Measurements from ENCODE around the gene B3GALT6.

Gene B3GALT6

DNA sequence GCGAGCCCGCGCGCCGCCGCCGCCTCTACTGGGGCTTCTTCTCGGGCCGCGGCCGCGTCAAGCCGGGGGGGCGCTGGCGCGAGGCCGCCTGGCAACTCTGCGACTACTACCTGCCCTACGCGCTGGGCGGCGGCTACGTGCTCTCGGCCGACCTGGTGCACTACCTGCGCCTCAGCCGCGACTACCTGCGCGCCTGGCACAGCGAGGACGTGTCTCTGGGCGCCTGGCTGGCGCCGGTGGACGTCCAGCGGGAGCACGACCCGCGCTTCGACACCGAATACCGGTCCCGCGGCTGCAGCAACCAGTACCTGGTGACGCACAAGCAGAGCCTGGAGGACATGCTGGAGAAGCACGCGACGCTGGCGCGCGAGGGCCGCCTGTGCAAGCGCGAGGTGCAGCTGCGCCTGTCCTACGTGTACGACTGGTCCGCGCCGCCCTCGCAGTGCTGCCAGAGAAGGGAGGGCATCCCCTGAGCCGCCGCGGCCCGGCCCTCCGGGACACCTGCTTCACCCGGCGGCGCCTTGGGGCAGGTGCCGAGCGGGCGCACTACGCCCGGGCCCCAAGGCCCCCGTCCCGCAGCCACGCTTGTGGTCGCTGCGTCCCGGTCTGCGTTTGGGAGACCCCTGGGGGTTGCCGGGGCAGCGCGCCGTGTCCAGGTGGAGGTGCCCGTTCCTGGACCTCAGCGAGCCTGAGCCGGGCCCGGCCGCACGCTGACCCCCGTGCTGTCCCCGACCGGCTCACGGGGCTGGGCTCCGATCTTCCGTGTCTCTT, 944 bp downstream of the B3GALT6 start:
- no peak for DNase-seq

DNA sequence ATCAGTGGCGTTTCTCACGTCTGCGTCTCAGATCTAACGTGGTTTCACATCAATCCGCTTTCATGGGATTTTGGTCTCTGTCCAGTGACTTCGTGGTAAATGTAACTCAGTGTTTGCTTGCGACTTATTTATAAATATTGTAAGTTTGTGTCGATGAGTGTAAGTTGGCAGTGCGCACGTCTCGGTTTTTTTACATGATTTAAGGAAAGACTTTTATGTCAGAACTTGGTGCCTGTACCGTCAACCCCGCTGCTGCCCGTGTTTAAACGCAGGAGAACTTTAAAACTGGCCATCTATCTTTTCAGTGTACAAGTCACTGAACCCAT, 1.5 kb downstream of the B3GALT6 start:
- no peak for DNase-seq

DNA sequence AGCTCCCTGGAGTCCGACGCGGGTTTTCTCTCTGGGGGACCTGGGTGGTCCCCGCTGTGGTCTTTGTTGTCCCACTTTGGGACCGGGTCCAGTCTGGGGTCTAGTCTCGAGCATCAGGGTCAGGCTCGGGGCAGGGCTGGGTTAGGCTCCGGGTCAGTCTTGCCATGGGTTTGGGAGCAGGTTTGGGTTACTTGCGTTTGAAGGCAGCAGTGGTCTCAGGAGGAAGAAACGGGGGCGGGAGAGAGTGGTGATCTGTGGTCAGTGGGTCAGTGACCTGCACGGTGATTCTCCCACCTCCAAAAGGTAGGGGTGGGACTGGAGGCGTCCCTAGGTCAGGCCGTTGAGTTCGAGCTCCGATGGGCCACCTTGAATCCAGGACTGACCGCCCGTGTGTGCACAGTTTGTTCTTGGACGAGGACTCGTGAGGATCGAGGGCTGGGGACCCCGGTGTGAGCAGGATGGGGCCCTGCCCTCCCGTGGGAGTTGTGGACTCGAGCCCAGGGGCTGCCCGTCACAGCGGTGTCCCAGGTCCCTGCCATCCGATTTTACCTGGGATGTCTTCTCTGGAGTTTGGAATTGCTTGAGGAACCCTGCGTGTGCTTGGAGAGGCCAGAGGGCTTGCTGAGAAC, 2.3 kb downstream of the B3GALT6 start:
- DNase-seq = no peak

DNA sequence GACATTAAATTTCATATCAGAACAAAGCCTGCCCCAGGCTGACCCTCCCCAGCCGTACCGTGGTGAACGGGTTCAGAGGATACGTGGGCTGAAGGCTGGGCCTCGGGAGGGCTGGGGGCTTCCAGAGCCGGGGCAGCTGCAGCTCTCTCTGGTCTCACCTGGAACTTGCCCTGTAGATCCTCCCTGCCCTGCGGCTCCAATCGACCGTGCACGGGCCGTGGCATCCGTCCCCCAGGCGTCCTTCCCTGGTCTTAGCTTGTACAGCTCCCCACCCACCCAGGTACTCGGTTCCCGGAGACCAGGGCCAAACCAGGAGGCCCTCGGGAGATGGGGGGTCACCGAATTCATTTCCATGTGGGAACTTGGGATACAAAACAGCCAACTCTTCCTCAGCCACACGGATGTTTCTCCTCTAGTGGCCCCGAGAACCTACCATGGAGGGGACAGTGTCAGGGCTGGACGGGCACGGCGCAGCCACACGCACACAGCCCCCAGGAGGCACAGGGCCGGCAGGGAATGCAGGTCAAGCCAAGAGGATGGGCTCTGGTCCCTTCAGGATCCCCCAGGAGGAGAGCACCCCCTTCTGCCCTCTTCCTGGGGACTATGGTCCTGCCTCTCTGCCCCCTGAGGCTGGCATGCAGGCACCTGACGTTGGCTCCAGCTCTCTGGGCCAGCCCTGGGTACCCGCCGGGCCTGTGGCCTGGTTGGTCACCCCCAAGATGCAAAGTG, 3.1 kb downstream of the B3GALT6 start:
- no peak for DNase-seq

DNA sequence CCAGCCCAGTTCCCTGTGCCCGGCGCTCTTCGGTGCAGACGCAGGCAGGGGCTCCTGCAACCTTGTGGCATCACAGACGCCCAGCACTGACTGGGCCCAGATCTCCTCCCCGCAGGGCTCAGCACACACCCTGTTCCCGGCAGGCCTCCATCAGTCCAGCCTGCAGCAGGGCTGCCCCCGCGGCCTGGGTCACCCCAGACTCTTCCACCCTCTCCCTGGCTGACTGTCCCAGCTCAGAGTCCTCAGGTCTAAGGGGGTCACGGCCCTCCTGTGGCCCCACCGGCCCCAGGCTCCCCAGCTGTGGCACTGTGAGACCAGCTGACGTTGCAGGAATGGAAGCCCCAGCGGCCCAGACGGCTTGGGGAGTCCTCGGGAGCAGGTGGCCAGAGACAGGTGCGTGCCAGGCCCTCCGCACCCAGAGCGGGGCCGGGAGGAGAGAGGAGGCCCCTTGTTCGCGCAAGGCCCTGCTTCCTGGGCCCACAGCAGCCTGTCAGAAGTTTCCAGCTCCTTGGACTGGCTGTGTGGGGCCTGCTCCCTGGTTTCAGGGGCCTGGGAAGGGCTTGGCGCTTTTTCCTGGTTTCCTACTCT, 4.2 kb downstream of the B3GALT6 start:
- DNase-seq = no peak

DNA sequence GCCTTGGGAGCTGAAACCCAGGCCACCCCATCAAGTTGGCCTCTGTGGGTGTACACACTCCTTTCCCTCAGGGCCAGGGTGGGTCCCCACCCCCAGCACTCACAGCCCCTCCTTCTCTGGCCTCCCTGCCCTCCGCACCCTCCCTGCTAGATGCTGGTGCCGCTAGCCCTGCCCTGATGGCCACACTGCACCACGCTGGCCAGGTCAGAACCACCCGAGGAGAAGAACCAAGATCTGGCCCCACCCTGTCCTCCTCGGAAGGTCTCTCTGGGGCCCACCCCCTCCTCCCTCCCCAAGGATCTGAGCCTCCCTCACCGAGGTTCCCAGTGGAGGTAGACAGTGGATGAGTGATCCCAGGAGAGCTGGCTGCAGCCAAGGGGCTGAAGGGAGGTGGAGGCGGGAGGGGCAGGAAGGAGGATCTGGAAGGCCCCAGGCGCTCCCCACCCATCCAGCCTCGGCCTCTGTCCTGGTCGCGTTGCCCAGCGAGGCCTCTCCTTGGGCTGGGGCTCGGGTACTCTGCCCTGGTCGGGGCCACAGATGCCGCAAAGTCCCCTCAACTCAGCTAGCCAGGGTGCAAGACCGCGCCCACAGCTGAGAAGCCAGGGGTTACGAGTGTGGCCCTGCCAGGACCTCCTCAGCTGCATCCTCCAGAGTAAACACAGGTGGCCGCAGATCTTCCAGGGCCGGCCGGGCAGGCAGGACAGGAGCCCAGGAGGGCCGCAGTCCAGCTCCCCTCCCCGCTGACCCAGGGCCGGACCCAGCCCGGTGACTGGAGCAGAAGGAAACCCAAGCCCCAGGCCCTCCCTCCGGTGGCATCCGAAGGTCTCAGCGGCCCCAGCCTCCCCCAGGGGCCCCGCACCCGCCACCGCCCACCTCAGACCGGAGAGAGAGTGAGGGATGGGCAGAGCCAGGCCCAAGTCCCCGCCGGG, 5.2 kb downstream of the B3GALT6 start:
- DNase-seq = no peak

DNA sequence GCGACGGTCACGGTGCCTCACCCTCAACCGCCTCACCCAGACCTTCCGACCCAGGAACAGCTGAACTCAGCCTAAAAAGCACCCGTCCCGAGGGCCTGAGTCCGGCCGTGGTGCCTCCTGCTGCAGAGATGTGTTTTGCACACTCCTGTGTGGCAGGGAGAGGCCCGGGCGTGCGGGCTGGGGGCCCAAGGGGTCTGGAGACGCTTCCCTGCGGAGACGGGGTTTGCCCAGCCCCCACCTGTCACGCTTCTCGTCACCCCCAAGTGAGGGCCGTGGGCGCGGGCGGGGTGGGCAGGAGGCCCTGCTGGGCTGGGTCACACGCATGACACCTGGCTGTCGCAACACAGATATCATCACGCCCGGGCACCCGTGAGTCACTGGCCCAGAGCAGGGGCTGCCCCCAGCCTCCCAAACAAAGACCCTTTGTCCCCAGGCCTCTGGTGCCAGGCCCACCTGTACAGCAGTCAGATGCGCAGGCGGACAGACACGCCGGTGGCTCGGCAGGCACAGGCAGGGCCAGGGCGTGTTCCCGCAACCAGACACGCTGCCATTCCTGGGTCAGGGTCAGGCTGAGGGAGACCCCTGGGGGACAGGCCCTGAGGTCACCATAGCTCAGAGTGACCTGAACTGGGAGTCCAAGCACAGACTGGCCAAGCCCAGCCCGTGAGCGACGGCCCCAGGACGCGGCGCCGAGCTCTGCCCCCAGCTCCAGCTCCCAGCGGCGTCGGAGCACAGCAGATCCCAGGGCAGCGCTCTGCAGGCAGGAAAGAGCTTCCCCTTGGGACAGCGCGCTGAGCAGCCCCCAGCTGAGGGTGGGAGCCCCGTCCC, 6.1 kb downstream of the B3GALT6 start:
- no peak for DNase-seq

DNA sequence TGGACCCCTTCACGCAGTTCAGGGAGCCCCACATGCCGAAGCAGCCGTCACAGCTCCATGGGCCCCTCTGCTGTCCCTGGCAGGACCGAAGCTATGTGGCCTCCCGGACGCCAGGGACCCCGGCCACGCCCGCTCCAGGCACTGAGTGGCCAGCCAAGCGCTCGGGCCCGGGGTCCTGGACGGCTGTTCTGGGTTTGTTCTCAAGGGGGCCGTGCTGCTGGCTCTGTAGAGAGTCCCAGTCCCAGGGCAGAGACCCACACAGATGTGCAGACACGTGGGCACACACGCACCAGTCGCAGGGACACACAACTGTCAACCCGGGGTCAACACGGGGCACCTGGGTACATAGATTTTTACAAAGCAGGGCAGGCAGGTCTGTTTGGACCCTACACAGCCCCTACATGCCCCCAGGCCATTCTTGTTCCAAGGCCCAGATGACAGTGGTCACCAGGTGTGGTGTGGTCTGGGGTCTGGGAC, 6.7 kb downstream of the B3GALT6 start:
- DNase-seq = no peak

DNA sequence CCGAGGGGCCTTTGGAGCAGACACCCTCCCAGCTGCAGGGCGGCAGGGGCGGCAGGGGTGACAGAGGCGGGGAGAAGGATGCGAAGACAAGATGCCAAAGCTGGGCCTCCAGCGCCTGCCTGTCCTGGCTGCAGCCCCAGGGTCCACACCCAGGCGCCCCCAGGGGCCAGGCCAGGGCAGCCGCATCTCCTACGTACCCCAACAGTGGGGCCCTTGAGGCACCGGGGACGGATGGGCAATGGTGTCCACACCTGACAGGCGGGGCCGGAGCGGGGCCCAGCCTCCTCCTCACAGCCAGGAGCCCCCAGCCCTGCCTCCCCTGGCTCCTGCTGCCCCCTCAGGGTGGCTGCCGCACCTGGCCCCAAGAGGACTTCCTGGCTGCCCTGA, 7.2 kb downstream of the B3GALT6 start:
- DNase-seq = no peak

DNA sequence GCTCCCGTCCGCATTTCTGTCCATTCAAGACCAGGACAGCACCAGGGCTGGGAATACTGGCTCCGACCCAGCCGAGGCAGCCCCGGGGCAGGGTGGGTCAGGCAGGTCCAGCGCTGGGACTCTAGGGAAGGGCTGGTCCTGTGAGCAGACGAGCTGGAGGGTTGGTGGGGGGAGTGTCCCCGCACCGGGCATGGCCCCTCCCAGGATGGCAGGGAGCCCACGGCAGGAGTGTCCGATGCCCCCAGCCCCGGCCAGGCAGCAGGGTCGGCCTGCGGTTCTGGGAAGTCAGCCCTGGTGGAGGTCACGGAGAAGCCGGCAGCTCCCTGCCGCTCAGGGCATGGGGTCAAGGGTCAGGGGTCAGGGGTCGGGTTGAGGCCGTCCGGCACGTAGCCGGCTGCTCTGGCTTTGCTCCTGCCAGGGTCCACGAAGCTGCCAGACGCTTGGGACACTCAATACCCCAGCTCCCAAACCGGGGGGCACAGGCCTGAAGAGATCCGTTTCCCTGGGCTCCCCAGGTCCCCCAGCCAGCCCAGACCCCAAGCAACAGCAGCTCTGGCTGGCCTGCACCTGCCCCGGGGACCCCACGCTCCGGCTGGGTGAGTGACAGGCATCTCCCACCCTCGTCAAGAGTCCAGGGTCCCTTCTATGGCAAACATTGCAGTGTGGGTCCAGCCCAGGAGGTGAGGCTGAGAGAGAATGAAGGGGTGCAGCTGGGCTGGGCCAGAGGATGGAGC, 7.7 kb downstream of the B3GALT6 start:
- no peak for DNase-seq

DNA sequence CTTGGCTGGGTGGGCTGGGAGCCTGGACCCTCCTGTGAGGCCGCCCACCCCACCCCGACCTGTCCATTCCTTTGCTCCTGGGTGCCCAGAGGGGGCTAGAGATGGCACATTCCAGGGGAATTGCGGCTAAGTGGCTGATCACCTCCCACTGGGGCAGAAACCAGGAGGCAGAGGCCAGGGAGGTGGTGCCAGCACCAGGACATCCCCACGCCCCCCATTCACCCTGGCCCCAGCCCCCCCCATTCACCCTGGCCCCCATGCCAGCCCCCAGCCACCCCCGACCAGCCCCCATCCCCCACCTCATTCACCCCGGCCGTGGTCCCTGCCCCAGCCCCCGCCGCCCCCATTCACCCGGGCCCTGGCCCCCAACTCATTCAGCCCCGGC, 8.3 kb downstream of the B3GALT6 start:
- DNase-seq = no peak

DNA sequence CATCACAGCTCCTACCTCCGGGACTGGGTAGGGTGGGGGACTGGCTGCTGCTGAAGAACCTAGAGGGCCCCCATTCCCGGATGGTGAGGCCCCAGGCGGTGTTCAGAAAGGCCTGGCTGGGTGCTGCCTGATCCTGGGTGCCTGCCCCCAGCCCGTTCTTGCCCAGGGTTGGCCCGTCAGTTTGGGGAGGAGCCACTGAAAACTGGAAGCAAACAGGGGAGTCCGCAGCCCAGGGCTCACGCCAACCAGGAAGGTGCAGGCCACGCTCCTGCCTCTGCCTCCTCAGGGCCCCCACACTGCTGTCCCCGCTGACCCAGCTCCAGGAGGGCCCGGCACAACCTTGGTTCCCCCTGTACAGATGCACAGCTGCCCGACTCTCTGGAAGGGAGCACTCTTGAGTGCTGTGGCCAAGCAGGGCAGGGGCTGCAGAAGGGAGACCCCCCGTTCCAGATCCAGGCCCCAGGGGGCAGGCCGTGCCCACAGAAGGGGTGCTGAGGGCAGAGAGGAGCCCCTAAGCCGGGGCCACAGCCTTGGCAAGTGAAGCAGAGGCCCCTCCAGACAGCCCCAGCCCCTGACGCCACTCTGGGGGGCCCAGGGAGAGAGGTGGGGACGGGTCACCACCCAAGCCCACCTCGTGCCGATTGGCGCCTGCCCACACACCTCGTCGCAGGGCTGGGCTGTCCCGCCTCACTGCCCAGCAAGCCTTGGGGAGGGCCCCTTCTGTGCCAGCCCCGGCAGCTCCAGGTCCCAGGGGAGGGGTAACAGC, 9.0 kb downstream of the B3GALT6 start:
- DNase-seq = no peak

DNA sequence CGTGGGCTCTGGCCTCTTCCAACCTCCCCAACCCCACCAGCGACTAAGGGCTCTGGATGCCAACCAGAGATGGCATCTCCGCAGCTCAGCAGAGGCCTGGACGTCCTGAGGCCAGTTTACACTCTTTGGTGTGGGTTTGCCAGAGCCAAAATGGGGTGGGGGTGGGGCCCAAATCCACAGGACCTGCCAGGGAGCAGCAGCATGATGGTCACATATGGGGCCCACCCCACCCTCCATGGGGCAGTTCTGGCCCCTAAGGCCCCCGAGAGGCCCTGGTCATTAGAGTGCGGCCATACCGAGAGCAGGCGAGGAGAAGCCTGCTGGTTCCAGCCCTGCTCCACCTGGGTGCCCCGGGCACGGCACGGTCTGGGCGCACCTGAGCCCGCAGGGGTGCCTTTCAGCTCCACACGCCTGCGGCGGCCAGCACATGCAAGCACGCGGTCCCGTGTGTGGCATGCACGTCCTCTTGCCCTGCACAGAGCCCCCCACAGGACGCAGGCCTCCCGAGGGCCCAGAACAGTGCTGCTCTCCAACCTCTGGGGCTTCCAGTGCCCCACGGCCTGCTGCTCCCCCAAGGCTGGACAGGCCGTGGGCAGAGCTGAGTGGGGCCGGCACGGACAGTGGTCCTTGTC, 9.7 kb downstream of the B3GALT6 start:
- no peak for DNase-seq

DNA sequence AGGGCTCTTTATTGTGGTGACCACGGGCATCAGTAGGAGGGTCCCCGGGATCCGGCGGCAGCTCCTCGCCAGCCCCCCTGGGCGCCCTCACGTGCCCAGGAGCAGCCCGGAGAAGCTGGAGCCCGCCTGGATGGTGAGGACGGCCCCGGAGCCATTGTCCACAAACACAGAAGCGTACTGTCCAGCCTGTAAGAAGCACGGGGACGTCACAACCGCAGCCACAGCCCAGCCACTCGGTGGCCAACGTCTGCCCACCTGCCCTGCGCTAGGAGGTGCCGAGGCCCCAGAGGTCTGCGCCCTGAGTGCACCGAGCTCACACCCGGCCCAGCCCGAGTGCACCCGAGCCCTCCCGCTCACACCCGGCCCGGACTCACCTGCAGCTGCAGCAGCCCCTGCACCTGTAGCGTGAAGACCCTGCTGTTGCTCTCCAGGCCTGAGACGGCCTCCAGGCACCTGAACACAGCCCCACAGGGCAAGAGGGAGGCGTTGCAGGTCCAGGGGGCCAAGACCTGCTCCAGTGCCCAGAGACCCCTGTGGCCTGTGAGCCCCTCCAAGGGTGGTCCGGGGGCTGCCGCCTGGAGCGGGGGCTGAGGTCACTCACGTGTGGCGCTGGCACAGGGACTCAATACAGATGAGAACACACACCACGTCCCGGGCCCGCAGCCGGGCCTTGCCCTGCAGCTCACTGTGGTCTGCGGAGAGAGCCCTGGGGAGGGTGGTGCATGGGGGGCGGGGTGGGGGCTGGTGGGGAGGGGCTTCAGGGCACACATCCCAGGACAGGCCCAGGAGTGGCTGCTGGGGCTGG, 10.6 kb downstream of the B3GALT6 start:
- no peak for DNase-seq

DNA sequence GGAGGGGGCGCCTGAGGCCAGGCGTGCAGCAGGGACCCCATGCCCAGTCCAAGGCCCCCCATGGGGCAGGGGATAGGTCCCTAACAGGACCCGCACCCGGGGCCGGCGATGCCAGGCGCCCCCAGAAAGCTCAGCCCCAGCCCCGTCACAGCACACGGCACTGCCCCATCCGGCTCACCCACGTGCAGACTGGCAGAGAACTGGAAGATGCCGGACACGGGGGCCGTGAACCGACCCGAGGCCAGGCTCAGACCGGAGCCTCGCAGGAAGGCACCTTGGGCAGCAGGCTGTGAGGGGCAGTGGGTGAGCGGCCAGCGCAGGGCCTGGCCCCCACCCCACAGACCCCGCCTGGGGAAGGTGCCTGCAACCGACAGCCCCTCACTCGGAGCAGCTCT, 11.2 kb downstream of the B3GALT6 start:
- DNase-seq = no peak

DNA sequence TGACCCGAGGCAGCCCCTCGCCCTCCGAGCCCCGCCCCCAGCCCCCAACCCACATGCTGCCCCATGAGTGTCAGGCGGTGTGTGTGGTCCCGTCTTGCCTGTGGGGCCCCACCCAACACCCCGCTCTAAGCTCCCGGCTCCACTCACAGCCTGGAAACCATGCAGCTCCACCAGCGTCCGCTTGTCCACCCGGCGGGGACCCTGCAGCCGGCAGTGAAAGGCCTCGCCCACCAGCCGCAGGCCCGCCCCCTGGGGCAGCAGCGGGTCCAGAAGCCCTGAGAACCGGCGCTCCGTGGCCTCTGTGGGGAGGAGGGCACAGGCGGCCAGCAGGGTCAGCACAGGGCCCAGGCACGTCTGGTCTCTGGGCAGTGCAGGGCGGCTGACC, 11.8 kb downstream of the B3GALT6 start:
- no peak for DNase-seq

DNA sequence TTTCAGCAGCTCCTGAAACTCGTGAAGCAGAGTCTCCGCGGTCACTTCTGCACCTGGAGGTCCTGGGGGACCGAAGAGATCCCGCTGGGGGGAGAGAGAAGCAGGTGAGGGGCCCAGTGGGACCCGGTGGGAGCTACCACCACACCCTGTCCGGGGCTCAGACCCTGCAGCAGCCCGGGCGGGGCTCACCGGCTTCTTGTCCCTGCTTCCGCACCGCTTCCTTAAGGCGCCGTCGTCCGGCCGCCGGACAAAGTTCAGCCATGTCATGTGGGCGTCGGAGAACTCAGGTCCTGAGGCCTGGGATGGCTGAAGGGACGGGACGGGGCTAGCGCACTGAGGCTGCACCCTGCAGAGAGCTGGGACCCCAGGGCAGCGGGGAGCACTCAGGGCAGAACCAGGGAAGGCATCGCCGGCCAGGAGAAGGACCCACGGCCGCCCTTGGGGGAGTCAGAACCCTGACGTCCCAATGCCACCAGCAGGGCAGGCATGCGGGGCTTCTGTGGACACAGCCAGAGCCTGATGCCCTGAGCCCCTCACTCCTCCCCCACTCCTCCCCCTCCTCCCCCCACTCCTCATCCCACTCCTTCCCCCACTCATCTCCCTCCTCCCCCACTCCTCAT, 12.3 kb downstream of the B3GALT6 start:
- no peak for DNase-seq

DNA sequence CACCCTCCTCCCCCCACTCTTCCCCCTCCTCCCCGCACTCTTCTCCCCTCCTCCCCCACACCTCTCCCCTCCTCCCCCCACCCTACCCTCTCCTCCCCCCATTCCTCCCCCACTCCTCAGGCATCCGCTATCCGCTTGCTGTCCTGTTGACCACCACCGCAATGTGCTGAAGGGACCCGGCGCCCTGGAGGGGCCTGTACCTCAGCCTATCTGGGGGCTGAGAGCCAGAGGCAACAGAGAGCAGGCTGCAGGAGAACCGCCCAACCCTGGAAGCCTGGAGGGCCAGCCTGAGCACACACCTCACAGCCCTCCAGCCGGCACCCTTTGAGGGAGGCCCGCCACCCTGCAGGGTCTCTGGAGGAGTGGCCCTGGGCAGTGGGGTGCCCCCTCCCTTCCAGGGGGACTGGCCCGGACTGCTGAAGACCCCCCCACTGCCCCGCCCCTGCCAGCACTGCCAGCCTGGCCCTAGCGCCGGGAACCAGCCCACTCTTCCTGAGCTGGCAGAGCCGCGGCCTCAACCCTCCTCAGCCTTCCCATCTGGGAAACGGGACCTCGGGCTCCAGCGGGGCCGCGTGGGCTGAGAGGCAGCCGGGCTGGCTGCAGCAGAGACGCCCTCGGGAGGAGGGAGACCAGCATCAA, 13.3 kb downstream of the B3GALT6 start:
- no peak for DNase-seq
